Metanephros (tissue), 2 donors: ENCODE measurements around the gene CKB. TPM values are rescaled to one million over a fixed set of nuclear protein-coding genes. Genes with fewer than 3 reads are reported as not detected.

Experiments
- small RNA-seq: library from RNA; depleted of rRNA; stranded (forward); fragments of <200 nt; gene quantifications from one replicate; pipeline ENCODE3, GENCODE V24; 2014; ENCODE audit warnings: low replicate concordance
- total RNA-seq: library from RNA; depleted of rRNA; stranded (reverse); fragments of >200 nt; gene quantifications from one replicate; pipeline ENCODE4 v1.2.3, GENCODE V29; 2014

Gene CKB
- total RNA-seq: 140 TPM

DNA sequence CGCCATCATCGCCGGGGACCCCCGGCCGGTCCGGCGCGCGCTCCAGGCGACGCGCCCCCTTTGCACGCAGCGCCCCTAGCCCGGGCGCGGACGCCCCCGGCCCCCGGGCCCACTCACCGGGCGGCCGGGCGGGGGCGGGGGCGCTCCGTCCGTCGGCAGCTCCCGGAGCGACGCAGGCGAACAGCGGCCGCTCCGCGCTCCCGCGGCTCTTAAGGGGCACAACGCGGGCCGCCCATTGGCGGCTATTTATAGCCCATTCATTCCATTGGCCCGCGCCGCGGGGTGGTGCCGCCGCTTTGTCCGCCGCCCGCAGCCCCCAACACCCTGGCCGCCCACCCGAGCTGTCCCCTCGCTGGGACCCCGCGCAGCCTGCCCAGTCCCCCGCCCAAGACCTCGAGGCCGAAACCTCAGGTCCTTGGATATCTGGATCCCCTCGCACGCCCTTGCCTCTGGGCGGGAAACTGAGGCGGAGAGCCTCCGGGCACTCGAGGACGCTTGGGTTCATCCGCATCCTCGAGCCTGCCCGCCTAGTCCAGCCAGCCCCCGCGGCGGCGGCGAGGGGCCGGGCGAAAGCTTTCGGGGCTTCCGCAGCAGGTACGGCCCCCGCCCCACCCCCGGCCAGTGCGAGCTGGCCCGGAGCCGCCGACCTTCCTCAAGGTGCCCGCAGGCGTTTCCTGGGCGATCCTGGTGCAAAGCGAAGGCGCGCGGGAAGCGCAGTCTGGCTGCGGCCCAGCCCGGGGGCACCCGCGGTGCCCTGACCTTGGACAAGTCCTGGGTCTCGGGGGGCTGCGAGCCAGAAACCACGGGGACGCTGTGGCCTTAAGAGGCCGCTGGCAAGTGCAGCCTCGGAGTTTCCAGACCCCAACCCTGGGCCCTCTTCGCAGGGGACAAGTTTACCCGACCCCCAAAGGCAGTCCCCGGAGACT, at the start of gene CKB:
Gene CKB (minus strand): TSS at position 182 of the 926 bp plus-strand sequence. CDS start 337 bp downstream, outside the sequence.

DNA sequence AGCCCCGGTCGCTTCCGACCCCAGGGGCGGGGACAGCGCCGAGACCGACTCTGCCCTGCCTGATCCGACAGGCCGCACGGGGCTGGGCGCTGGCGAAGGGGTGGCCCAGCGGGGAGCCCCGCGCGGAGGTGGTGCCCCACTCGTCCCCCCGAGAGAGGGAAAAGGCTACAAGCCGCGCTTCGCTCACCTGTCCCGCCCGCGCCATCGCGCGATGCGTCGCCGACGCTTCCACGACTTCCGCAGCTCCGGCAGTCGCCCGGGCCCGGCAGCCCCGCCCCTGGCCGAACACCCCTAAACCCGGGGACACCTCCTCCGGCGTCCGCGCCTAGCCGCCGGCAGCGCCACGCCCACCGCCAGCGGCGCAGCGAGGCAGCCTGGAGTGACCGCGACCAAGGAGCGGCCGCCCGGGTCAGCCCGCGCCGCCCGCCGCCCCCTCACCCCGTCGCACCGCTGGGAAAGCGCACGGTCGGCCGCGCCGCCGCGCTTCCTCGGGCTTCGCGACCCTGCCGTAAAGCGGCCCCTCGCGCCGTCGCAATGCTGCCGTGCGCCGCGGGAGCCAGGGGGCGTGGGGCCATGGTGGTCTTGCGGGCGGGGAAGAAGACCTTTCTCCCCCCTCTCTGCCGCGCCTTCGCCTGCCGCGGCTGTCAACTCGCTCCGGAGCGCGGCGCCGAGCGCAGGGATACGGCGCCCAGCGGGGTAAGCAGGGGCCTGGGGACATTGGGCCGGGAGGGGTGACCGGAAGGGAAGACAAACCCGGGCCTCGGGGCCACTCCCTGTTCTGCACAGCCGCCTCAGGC, 40.0 kb upstream of the CKB start, which contains the start of the genes BAG5 and COA8:
Gene BAG5 (minus strand): TSS at position 229 of the 797 bp plus-strand sequence. CDS start 1,493 bp downstream, outside the sequence.
Gene COA8 (plus strand): TSS at position 532 of the 797 bp plus-strand sequence. CDS start 42 bp downstream, at position 574.

DNA sequence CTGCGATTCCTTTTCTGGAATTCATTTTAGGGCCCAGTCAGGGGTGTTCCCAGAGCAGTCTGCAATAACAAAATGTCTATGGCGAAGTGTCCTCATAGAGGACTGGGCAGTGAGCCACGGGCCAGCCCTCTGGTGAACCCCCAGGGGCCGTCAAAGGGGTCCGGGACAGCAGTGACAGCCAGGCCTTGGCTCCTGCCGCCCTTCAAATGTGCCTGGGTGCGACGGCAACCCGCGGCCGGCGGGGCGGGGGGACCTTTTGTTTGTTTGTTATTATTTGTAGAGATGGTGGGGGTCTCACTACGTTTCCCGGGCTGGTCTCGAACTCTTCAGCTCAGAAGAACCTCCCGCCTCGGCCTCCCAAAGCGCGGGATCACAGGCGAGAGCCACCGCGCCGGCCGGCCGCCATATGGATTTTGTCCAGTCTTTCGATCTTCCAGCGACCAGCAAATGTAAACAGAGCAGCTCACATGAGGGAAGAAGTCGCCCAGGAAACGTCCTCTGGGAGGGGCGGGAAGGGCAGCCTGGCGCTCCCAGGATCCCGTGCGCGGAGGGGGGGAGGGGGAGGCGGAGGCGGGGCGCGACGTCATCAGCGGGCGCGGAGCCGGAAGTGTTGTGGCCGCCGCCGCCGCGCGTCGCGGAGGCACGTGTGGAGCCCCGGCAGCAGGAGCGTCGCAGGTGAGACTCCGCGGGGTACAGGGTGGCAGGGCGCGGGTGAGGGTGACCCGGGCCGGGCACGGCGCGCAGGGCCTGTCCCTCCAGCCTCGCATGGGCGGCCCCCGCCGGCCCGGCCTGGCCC, 6.2 kb upstream of the CKB start, which contains the start of gene TRMT61A:
Gene TRMT61A (plus strand): TSS at position 610 of the 796 bp plus-strand sequence. CDS start 783 bp downstream, outside the sequence.

Small RNA genes within 50 kb of the gene (small RNA-seq; reads per million reads assigned to genes)
- gene RNU4-68P (not detected), gene RNU7-160P (not detected)

Other genes with a start within 250 kb of the CKB start
- 133 TPM for gene EIF5, start 188.6 kb downstream of the CKB start, total RNA-seq
- gene MARK3, start 137.4 kb downstream of the CKB start, total RNA-seq: 87.0 TPM
- 12.1 TPM for gene TRMT61A, start 6.4 kb upstream of the CKB start, total RNA-seq
- gene BAG5, start 39.8 kb upstream of the CKB start, total RNA-seq: 25.0 TPM
- gene COA8, start 40.1 kb upstream of the CKB start, total RNA-seq: 31.2 TPM
- 167 TPM for gene KLC1, start 106.4 kb upstream of the CKB start, total RNA-seq
- 14.9 TPM for gene XRCC3, start 192.6 kb upstream of the CKB start, total RNA-seq
- 74.3 TPM for gene ZFYVE21, start 193.0 kb upstream of the CKB start, total RNA-seq